CD4-positive, alpha-beta T cell treated with Interleukin-2 at 100 ng/mL for 4 hours (primary cell): ENCODE measurements around the gene HIVEP3.

Experiments used
- DNase-seq: peaks from one replicate; pipeline ENCODE4 v3.0.0-alpha.2; 2020; ENCODE audit warnings: low spot score

Gene HIVEP3

DNA sequence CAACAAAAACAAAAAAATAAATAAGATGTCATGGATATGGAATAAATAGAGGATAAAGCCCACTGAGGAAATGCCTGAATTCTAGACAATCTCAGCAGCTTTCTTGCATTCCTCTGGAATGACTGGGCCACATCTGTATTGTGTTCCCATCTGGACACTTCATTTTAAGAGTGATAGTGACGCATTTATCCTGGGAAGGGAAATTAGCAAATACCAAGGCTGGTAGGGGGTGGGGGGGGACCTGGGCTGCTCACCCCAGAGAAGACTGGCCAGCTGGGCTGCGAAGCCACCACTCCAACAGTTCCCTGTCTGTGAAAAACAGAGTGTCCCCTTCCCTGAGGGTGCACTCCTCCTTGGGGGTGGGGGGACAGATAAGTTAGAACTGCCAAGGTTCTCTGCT is 106.3 kb downstream of the HIVEP3 start:
- no peak for DNase-seq

DNA sequence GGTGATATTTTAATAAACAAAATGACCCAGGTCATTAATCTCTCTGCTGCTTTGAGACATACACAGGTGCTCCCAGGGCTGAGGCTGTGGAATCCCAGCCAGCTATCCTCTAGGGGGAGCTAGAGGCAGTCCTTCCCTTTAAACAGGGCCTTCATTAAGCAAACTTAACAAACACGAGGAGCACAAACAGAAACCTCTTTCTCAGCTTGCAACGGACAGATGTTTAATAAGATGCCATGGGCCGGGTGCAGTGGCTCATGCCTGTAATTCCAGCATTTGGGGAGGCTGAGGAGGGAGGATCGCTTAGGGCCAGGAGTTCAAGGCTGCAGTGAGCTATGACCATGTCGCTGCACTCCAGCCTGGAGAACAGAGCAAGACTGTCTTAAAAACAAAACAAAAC is 106.7 kb downstream of the HIVEP3 start:
- peak; percentile 67 for DNase-seq

DNA sequence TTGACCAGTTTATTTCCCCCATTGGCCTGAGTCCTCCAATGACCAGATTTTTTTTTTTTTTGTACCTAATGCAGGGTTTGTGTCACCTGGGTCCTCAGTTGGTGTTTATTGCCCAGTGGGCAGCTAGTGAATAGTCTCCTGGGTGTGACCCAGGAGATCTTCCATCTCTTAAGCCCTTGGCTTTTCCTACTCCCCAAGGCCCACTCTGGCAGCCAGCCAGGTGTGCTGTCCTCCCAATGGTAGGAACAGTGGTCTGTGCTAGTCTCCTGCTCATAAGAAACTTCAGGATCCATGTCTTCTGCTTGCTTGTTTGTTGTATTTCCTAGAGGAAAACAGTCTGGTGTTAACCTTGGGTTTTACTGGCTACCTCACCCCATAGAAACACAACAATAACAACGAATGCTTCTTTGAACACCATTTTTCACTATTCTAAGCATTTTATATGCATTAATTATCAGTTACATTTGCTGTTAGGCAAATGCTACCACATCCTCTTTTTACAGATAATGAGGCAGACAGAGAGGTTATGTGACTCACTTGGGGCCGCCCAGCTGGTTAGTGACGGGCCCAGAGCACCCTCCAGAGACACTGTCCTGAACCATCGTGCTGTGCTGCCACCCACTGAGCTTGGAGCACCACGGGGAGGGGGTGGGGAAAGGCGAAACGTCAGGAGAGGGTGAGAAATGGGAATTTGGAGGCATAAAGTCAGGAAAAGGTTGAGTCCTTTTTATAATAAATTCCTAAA is 107.5 kb downstream of the HIVEP3 start:
- peak; percentile 69 for DNase-seq

DNA sequence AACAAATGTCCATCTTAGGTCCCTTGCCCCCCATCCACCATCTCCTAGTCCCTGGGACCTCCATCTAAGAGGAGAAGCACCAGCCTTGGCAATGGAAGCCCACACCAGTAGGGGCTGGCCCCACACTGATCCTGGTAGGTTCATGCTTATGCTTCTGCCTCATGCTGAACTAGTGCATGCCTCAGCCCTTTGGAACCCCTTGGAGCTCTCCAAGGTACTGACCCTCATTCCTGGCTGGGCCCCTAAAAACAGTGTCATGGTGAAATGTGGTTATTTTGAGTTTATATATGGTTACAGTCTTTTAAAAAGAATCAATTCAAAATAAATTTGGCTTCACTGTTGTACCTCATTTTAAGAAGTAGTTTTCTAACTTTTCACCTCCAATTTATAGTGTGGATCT is 108.3 kb downstream of the HIVEP3 start:
- DNase-seq, result peak; percentile 57

DNA sequence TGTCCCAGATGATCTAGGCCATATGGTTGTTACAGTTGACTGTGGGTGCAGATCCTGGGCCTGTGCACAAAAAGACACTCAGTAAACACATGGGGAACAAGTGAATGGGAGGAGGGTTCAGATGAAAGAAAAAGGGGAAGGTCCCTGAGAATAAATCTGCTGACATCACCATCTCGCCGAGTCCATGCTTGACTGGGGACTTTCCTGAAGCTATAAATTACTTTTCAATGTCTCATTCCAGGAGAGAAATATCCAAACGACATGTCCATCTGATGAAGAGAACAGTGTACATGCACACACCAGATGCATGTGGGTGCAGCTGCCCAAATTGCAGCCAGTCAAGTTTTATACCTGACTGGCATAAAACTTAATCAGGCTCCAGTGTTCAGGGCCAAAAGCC is 109.0 kb downstream of the HIVEP3 start:
- DNase-seq, result no peak

DNA sequence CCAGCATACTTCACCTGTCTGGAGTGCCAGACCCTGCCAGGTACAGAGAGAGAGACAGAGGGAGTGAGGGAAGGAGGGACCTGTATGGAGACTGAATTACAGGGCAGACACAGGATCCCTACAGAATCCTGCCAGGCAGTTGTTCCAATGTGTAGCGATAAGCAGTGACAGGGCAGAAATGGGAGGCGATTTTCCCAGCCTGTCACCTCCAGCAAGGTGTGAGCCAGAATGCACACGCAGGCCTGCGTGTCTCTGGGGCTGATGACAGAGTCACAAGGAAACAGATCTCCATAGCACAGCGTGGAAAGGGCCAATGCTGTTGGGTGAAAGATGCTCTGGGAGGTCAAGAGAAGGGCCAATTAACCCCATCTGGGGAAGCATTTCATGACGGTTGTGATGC is 111.3 kb downstream of the HIVEP3 start:
- no peak for DNase-seq

DNA sequence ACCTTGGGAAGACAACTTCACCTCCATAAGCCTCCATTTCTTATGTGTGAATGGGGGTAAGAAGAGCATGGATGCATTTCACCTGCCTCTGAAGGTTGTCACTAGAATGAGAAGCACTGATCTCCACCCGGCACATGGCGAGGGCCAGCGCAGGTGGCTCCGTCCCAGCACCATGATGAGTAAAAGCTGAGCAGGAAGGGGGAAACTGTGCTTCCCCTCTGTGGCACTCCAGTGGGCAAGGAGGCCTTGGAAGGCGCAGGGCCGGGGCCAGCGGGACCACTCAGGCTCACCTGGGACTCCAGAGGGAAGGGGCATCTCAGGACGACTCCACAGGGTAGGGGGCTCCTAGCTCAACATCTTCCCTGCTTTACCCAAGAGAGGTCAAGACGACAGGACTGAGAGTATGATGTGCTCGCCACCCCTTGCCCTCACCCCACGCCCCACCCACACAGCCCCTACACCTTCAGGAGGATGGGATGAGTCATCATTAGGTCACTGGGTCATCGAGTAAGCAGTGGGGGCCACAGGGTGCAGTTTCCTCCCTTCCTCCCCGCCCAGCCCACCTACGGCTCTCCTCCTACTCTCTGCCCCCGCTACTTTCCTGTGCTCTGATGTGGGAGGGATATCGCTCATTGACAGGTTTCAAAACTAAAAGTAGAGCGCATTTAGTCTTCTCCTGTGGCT is 112.1 kb downstream of the HIVEP3 start:
- DNase-seq, result peak; percentile 57

DNA sequence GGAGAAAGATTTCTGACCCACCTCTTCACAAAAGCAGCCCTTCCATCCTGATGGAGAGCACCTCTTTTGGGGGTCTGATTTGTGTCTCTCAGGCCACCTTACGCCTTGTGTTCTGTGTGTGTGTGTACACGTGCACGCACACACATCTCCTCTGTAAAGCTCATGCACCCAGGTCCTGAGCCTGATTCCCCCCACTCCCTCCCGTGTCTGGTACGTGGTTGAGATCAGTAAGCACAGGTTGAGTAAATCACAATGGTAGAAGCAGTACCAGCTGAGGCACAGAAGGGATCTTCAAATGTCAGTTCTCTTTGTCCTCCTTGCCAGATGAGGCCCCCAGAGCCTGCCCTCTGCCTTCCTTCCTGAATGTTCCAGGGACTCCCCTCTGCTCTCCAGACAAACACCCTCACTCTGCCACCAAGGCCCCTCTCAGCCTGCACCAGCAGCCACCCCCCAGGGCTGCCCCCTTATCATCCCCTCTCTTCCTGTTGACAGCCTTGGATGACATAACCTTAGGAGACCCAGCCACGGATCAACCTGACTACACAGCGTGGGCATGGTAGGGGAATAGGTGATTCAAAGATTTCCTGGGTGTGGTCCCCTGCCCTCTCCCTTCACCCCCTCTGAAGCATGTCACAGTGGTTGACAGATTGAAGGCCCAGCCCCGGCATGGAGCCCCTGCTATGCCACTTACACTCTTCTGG is 112.8 kb downstream of the HIVEP3 start:
- DNase-seq, result peak; percentile 48

DNA sequence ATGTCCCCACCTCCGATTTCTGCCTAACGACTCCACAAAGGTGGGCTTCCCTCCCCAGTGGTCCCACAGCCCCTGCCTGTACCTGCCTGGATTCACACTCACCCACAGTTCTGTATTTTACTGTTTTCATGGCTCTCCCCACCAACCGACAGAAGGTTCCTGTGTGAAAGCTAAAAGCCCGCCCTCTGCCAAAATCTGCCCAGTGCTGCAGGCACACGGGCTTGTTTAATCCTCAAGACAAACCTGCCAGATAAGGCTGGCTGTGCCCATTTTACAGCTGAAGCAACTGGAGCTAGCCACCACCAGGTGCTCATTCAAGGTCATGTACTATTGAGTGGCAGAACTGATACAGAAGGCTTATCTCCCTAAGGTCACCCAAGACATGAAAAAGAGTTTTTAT is 114.5 kb downstream of the HIVEP3 start:
- peak; percentile 39 for DNase-seq

DNA sequence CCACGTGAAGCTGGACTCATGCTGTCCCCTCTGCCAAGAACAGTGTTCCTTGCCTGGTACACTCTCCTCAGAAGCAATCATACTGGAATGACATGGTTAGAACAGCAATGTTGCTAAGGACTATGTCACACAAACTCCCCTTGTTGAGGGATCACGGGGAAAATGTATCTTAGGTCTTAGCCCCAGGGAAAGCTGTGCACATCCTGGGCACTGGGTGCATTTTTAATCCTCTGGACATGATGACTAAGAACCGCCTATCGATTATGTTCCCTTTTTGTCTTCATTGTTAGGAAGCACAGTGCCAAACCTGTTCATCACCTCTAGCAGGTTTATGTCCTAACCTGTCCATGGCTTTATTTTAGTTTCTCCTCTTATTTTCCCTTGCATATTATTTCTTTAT is 115.1 kb downstream of the HIVEP3 start:
- no peak for DNase-seq

DNA sequence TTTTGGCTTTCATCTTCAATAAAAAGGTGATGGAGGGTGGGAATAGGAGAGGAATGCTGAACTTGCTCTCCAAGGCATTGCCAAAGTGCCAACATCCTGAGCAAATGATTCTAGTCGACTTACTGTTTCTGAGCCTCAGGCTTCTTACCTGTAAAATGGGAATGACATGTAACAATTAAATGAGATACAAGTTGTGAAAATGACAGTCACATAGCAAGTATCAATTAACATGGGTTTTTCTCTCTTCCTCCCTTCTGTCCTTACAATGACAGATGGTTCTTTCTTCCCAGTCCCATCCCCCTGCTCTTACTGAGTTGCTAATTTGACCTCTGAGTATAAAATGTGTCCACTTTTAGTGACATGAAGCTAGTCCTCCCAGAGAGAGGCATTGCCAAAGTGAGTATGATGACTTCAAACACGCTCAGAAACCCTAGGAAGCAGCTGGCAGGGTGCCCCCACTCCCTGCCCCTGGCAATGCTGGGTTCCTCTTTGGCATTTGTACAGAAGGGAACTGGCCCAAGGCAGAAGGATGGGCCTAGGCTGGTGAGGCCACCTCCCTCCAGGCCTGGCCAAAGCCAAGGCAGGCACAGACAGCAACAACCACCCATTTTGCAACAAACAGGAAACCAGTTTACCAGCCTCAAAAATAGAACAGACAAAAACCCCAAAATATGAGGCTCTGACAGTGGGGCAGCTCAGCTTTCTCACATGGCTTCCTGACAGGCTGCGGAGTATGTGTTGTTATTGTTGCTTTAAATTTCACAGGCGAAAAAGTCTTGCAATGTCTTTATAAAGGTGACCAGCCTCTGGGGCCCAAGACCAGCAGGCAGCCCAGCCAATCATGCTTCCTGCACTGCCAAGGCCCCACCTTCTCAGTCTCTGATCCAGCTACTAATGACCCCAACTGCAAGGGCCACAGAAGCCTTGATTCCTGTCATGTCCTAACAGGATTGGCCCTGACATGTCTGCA is 115.9 kb downstream of the HIVEP3 start:
- peak; percentile 64 for DNase-seq

DNA sequence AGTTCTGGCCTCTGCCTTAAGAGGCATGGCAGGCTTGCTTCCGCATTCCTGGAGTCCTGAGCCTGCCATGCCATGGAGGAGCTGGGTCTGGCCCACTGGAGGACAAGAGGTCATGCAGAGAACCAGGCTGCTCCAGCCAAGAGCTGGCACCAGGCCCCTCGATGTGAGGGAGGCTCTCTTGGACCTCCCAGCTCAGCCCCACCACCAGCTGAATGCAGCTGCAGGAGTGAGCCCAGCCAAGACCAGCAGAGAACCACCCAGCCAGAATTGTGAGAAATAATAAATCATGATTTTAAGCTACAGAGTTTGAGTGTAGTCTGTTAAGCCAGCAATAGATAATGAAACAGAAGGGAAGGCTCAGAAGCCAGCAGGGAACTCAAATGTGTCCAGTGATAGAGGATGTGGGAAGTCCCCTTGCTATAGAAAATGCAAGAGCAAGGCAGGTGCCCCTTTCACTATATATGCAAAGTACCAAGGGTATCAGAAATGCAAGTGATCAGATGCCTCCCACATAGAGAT is 118.4 kb downstream of the HIVEP3 start:
- DNase-seq, result no peak

DNA sequence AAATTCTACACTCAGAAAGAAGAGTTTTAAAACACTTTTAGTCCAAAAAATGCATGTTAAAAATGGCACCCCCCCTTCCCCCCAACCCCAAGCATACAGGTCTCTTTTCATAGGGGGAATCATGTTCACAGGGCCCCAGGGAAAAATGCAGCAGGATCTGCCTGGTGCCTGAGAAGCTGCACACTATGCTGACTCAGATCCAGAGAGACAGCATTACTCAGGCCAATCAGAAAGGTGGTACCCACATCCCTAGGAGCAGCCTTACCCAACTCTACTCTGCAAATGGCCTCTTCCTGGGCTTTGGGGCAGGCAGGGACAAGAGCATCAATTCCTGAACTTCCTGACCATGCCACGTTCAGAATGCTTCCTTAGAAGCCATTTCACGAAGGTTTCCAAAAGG is 119.0 kb downstream of the HIVEP3 start:
- no peak for DNase-seq

DNA sequence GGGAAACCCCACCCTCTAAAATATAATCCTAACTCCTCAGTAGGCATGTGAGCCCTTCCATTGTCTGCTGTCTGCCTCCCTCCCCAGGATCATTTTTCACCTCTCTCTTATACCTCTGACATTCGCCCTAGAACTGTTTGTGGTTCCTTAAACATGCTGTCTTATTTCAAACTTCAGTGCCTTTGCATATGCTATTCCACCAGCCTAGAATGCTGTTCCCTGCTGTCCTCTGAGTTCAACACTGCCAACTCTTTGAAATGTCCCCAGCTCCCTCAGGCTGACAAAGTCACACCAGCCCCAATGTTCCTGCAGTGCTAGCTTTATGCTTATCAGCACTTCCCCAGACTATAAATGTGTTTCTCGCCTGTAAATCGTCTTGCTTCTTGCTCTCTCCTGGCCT is 119.5 kb downstream of the HIVEP3 start:
- no peak for DNase-seq

DNA sequence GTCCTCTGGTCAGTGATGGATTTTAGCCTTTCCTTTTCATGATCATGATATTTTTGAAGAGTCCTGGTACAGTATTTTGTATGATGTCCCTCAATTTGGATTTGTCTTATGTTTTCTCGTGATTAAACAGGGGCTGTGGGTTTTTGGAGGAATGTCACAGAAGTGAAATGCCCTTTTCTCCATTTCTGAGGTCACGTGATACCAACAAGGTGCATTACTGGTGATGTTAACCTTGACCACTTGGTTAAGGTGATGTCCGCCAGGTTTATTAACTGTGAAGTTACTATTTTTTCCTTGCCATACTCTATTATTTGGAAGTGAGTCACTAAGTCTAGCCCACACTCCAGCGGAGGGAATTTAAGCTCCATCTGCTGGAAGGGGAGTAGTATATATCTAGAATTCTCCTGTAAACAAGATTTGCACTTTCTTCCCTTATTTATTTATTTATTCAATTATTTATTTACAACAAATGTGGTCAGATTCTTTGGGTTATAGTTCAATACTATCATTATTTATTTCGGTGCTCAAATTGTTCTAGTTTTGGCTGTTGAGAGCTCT is 123.4 kb downstream of the HIVEP3 start:
- no peak for DNase-seq

DNA sequence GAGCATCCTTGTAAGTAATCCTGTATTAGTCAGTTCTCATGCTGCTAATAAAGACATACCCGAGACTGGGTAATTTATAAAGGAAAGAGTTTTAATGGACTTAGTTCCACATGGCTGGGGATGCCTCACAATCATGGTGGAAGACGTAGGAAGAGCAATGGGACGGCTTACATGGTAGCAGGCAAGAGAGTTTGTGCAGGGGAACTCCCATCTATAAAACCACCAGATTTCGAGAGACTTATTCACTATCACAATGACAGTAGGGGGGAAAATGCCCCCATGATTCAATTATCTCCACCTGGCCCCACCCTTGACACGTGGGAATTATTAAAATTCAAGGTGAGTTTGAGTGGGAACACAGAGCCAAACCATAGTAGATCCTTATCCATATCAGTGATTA is 124.7 kb downstream of the HIVEP3 start:
- no peak for DNase-seq

DNA sequence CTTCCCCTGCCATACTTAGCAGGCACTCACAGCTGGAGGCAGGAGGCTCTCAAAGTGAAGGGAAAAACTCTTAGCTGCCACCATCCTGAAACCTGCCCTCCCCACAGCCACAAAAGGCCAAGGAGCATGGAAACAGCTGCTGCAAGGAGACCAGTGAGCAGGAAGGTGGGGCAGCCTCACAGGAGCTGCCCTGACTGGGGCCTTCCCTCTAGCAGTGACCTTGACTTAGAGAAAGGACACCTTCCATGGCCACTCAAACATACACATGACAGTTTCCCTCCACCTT is 126.3 kb downstream of the HIVEP3 start:
- DNase-seq, result no peak

DNA sequence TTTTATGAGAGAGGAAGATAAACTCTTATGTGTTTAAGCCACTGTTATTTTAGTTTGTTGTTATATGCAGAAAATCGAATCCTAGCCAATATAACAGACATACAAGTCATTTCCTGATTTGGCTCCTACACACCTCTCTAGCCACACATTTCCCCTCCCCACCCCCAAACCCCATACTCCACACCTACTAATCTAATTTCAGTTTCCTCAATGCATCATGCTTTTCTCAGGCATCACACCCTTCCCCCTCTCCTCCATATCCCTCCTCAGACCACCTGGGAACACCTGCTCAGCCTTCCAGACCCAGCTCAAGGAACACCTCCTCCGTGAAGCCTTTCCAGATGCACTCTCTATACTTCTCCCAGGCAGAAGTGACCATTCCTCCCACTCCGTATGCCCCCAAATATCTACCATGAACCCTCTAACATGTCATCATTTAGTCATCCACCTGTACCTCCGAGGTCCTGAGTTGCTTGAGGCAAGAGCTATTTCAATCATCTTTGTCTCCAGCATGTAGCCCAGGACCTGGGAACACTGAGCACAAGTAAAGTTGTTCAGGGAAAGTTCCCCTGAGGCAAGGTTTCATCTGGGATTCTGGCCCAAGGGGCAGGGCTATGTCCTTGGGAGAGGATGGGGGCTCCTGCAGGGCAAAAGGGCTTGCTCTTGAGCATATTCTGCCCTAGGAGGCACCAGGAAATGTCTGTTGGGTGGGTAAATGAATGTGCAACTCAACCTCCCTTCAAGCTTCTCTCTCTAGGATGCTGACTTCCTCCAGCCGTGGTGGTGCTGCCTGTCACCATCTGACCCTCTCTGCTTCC is 126.8 kb downstream of the HIVEP3 start:
- DNase-seq, result peak; percentile 27

DNA sequence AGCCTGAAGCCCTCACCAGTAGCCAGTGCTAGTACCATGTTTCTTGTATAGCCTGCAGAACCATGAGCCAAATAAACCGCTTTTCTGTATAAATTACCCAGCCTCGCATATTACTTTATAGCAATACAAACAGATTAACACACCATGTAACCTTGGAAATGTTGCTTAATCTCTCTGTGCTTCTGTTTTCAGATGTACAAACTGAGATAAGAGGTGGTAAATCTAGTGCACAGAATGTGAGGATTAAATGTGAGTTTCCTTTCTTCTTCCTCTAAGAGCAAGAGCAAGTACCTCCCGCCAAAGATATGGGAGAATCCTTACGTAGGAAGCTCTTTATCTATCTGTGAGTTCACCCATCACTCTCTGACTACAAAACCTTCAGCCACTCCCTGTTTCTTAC is 128.4 kb downstream of the HIVEP3 start:
- no peak for DNase-seq

DNA sequence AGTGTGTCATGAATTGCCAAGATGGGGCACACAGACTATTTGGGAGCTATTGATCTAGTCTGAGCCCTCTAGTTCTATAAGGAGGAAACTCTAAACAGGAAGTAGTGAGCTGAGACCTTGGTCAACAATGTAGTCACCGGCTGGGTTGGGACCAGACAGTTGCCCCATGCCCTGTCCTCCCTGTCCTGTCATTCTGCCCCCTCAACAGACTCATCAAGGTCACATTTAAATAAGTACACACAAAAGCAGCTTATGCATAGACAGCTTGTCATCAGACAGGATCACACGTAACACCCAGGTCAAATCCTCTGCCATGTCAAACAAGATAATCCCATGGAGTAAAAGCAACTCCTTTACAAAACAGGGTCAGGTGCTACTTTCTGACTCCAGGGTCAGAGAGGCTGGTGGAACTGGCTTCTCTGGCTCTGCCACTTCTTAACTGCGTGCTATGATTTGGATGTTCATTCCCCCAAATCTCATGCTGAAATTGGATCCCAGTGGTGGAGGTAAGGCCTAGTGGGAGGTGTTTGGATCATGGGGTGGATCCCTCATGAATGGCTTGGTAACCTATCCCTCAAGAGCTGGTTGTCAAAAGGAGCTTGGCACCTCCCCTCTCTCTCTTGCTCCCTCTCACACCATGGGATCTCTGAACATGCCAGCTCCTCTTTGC is 128.9 kb downstream of the HIVEP3 start:
- no peak for DNase-seq
